ENCODE data around the gene HNRNPAB. TPM values are rescaled to one million over a fixed set of nuclear protein-coding genes. Genes with fewer than 3 reads are reported as not detected.

HNRNPAB gene
- 40.9 and 42.4 TPM in 2 replicates for total RNA-seq

DNA sequence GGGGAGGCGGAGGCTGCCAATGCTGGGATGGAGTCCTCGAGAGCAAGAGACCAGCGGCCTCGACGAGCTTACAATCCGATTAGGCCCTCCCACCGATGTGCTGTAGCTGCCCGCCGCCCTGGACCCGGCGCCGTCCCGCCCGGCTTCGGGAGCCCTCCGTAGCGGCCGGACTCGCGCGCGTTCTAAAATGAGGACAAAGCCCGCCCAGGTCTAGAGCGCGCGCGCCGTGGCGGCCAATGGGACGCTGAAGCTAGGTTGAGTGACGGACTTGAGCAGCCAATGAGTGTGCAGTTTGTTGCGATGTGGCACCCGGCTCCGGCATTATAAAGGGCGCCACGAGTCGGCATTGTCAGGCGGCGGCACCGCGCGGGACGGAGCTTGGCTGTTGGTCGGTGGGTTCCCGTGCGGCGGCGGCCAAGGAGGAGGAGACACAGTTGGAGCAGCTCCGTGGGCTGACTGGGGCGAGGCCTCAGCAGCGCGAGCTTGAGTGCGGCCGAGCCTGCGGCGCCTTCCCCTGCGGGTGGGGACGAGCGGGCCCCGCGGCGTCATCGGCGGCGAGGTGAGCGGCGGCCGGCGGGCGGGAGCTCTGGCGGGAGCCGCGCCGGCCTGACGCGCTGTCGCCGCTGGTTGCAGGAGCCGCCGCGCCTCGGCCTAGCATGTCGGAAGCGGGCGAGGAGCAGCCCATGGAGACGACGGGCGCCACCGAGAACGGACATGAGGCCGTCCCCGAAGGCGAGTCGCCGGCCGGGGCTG, at the start of gene HNRNPAB:
HNRNPAB (plus strand) TSS at position 352 of the 753 bp plus-strand sequence; CDS start at position 657, 305 bp downstream.
- Histone ChIP-seq H3K9me3 (ENCODE audit: low read depth, low read length) (no peaks in the 10 kb centered on the region), H3K36me3 (ENCODE audit: insufficient read depth, low read length) (peaks cover 37% of the 10 kb centered on the region), H3K27ac (ENCODE audit: low read depth, low read length) (peak within 1 kb of the TSS; percentile 40), H4K20me1 (ENCODE audit: insufficient read depth, low read length) (peaks cover 41% of the 10 kb centered on the region), H2AFZ (ENCODE audit: low read length) (peak within 1 kb of the TSS; percentile 96), H3K4me2 (ENCODE audit: insufficient read depth, low read length) (peak within 1 kb of the TSS; percentile 88), H3K27me3 (ENCODE audit: insufficient read depth, low read length) (no peaks in the 10 kb centered on the region), H3K4me1 (ENCODE audit: insufficient read depth, low read length) (peaks cover 32% of the 10 kb centered on the region), H3K4me3 (ENCODE audit: insufficient read depth, low read length) (peak within 1 kb of the TSS; percentile 81), H3K79me2 (ENCODE audit: insufficient read depth, low read length) (peaks cover 53% of the 10 kb centered on the region)
- DNase-seq (ENCODE audit: insufficient read length, low spot score, missing footprints): peak; percentile 100
- TF ChIP-seq, protein P1, sequence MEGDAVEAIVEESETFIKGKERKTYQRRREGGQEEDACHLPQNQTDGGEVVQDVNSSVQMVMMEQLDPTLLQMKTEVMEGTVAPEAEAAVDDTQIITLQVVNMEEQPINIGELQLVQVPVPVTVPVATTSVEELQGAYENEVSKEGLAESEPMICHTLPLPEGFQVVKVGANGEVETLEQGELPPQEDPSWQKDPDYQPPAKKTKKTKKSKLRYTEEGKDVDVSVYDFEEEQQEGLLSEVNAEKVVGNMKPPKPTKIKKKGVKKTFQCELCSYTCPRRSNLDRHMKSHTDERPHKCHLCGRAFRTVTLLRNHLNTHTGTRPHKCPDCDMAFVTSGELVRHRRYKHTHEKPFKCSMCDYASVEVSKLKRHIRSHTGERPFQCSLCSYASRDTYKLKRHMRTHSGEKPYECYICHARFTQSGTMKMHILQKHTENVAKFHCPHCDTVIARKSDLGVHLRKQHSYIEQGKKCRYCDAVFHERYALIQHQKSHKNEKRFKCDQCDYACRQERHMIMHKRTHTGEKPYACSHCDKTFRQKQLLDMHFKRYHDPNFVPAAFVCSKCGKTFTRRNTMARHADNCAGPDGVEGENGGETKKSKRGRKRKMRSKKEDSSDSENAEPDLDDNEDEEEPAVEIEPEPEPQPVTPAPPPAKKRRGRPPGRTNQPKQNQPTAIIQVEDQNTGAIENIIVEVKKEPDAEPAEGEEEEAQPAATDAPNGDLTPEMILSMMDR (IDR thresholded peaks at IDR 0.05; ENCODE audit: extremely low read depth, low read depth, low read length): no peak

DNA sequence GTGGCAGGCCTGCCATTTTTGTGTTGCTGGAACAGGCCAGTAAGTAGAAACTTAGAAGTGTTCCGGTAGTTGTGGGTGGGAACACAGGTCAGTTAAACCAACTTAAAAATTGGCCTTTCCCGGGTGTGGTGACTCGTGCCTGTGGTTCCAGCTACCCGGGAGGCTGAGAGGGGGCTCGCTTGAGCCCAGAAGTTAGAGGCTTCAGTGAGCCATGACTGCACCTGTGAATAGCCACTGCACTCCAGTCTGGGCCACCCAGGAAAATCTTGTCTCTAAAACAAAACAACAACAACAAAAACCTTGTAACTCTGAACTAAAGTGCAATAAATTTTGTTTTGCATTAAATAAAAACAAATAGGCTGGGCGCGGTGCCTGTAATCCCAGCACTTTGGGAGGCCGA, 49.3 kb upstream of the HNRNPAB start:
- no peak for DNase-seq (ENCODE audit: insufficient read length, low spot score, missing footprints)

DNA sequence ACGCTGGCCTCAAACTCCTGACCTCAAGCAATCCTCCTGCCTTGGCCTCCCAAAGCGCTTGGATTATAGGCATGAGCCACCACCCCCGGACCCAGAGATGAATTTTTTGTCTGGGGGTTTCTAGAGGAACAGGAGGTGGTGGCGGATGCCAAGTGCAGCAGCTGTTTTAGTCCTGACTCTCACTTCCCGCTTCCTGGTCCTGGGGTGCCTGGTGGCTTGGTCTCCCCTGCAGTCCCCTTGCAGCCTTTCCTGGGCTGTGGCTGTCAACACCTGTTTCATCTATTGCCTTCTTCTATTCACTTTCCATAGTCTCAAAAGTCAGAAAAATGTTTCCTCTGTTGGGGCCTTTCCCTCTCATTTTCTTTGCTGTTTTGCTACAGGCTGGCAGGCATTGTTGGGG, 44.2 kb upstream of the HNRNPAB start:
- H3K79me2 ChIP-seq (ENCODE audit: insufficient read depth, low read length): no peaks in the 10 kb centered on the region
- no peak overlapping the region for H3K4me2 ChIP-seq (ENCODE audit: insufficient read depth, low read length)
- peaks cover 24% of the 10 kb centered on the region for H3K27me3 ChIP-seq (ENCODE audit: insufficient read depth, low read length)
- H3K36me3 ChIP-seq (ENCODE audit: insufficient read depth, low read length): no peaks in the 10 kb centered on the region
- no peak overlapping the region for H3K4me3 ChIP-seq (ENCODE audit: insufficient read depth, low read length)
- TF ChIP-seq, protein P1 (IDR thresholded peaks at IDR 0.05; ENCODE audit: extremely low read depth, low read depth, low read length): no peak
- no peak overlapping the region for H3K27ac ChIP-seq (ENCODE audit: low read depth, low read length)
- no peaks in the 10 kb centered on the region for H4K20me1 ChIP-seq (ENCODE audit: insufficient read depth, low read length)
- H2AFZ ChIP-seq (ENCODE audit: low read length): no peak overlapping the region
- DNase-seq (ENCODE audit: insufficient read length, low spot score, missing footprints): no peak
- H3K4me1 ChIP-seq (ENCODE audit: insufficient read depth, low read length): no peaks in the 10 kb centered on the region
- H3K9me3 ChIP-seq (ENCODE audit: low read depth, low read length): no peaks in the 10 kb centered on the region

More for the DNA sequence above, 49.3 kb upstream of the HNRNPAB start:
- Histone ChIP-seq H3K27me3 (ENCODE audit: insufficient read depth, low read length) (no peaks in the 10 kb centered on the region), H3K79me2 (ENCODE audit: insufficient read depth, low read length) (peaks cover 12% of the 10 kb centered on the region), H3K27ac (ENCODE audit: low read depth, low read length) (no peak overlapping the region), H3K9me3 (ENCODE audit: low read depth, low read length) (no peaks in the 10 kb centered on the region), H4K20me1 (ENCODE audit: insufficient read depth, low read length) (no peaks in the 10 kb centered on the region), H3K36me3 (ENCODE audit: insufficient read depth, low read length) (peaks cover 17% of the 10 kb centered on the region), H2AFZ (ENCODE audit: low read length) (no peak overlapping the region), H3K4me2 (ENCODE audit: insufficient read depth, low read length) (no peak overlapping the region), H3K4me3 (ENCODE audit: insufficient read depth, low read length) (no peak overlapping the region), H3K4me1 (ENCODE audit: insufficient read depth, low read length) (peaks cover 8% of the 10 kb centered on the region)
- TF ChIP-seq, protein P1 (IDR thresholded peaks at IDR 0.05; ENCODE audit: extremely low read depth, low read depth, low read length): no peak

DNA sequence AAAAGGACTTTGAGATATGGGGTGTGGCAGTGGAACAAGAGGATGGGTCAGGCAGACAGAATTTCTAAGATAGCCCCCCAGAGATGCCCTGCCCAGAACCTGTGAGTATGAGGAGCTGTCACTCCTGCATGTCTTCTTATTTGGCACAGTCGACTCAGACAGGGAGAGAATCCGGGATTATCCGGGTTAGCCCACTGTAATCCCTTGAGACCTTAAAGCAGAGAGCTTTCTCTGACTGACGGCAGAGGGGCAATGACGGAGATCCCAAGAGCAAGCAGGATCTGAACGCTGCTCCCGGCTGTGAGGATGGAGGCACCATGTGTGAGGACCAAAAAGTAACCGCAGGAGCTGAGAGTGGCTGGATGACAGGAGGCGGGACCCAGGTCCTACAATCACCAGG, 41.9 kb upstream of the HNRNPAB start:
- H3K27ac ChIP-seq (ENCODE audit: low read depth, low read length): no peak overlapping the region
- H3K4me3 ChIP-seq (ENCODE audit: insufficient read depth, low read length): no peak overlapping the region
- H3K4me1 ChIP-seq (ENCODE audit: insufficient read depth, low read length): no peaks in the 10 kb centered on the region
- peaks cover 40% of the 10 kb centered on the region for H3K27me3 ChIP-seq (ENCODE audit: insufficient read depth, low read length)
- no peaks in the 10 kb centered on the region for H3K79me2 ChIP-seq (ENCODE audit: insufficient read depth, low read length)
- no peaks in the 10 kb centered on the region for H3K9me3 ChIP-seq (ENCODE audit: low read depth, low read length)
- no peaks in the 10 kb centered on the region for H4K20me1 ChIP-seq (ENCODE audit: insufficient read depth, low read length)
- no peak overlapping the region for H2AFZ ChIP-seq (ENCODE audit: low read length)
- H3K4me2 ChIP-seq (ENCODE audit: insufficient read depth, low read length): no peak overlapping the region
- TF ChIP-seq, protein P1 (IDR thresholded peaks at IDR 0.05; ENCODE audit: extremely low read depth, low read depth, low read length): no peak
- no peak for DNase-seq (ENCODE audit: insufficient read length, low spot score, missing footprints)
- no peaks in the 10 kb centered on the region for H3K36me3 ChIP-seq (ENCODE audit: insufficient read depth, low read length)
